GM12864 (cell line): ENCODE data around the gene ADGRD1.

Experiments used
- DNase-seq: peaks from one replicate; pipeline ENCODE4 v3.0.0-alpha.2; 2011; ENCODE audit warnings: low read depth
- H3K4me3 ChIP-seq: 2 replicates; pipeline ENCODE4 v1.5.1; 2011; ENCODE audit warnings: mild to moderate bottlenecking, low read depth, low read length, control low read depth
- CTCF ChIP-seq: IDR thresholded peaks from 2 replicates; pipeline ENCODE4 v1.5.1; 2011; ENCODE audit warnings: low read depth, mild to moderate bottlenecking, moderate library complexity, low read length, control low read depth, inconsistent platforms; ENCODE audit errors: missing control alignments

Gene ADGRD1

DNA sequence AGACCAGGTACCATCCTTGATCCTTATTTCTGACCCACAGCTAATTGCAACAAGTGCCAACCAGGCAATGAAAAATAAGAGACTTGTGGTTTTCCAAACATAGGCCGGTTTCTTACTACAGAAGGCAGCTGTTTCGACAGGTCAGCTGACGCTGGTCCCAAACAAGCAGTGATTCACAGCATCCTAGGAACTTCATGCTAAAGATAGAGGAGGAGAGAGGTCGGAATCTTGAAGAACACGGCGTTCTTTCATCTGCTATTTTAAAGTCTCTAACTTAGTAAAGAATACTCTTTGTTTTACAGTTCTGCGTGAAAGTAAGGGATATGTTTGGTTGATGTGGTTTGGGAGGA is 28.1 kb upstream of the ADGRD1 start:
- H3K4me3 ChIP-seq, result no peak overlapping the region
- no peak for TF ChIP-seq CTCF
- DNase-seq, result no peak

GRCh38 chr12:130929363-130929762 is 24.3 kb upstream of the ADGRD1 start:
- DNase-seq, result no peak
- H3K4me3 ChIP-seq, result no peak overlapping the region
- no peak for TF ChIP-seq CTCF

DNA sequence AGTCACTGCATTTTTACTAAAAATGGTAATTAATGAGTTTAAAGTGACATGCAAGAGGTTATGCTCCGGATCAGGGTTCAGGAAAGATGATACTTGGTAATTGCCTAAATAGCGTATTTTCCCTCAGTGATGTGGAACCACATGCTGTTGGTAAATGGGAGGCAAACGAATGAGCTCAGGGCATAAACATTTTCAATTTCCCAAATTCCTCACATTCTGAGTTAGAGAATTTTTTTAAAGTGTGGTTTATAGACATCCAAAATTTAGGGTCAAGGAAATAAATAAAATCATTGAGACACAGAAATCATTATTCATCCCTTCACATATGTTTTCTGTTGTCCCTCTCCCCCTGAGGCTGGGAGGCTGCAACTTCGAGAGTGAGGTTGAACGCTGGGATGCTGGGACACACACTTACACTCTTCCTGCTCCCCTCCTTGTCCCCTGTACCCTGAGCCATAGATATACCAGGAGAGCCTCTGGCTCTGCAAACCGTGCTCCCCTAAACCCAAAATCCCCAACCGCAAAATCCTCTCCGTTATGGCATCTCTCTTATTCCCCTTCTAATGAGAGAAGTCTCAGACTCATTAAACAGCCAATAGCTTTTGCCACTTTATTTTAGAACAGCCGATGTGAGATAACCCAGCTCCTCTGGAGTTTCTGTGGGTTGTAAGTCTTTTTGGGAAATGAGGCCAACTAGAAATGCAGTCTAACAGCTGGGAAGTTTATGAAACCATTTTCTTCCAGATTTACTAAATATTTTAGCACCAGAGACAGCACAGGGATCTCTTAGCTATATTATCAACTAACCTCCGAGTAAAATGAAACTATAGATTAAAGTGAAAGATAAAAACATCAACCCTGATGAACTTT is 21.4 kb upstream of the ADGRD1 start:
- H3K4me3 ChIP-seq, result no peak overlapping the region
- TF ChIP-seq CTCF, result no peak
- no peak for DNase-seq

DNA sequence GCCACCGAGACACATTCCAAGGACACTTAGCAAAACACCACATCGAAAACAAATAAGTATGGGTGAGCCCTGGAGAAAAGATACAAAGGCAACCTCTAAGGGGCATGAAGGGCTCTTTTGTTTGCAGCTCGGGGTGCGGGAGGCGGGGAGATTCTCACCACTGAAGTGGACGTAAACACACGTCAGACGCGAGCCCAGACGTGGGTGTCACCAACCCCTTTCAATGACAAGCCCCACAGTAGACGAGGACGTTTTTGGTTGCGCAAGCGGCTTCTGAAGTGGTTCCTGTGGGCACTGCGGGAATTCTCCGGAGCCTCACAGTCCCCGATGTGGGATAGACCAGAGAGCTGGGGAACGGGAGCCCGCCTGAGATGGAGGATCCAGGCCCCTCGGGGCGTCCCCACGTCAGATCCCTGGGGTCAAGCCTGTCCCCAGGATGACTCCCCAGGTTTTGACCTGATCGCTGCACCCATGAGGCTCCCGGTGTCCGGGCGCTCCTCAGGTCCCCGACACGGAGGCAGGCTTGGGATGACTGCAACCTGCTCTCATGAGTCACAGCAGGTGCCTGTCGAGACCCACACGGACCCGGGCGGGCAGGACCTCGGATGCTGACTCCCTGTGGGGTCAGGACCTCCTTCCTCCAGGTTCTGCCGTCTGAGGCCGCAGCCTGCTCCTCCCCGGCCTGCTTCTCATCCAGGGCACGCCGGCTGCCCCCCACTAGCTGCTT is 20.3 kb upstream of the ADGRD1 start:
- no peak for DNase-seq
- no peak overlapping the region for H3K4me3 ChIP-seq
- no peak for TF ChIP-seq CTCF

- TF ChIP-seq CTCF, result no peak
- no peak overlapping the region for H3K4me3 ChIP-seq
- DNase-seq, result no peak
Observed at GRCh38 chr12:130934753-130935152, 19.0 kb upstream of the ADGRD1 start.

DNA sequence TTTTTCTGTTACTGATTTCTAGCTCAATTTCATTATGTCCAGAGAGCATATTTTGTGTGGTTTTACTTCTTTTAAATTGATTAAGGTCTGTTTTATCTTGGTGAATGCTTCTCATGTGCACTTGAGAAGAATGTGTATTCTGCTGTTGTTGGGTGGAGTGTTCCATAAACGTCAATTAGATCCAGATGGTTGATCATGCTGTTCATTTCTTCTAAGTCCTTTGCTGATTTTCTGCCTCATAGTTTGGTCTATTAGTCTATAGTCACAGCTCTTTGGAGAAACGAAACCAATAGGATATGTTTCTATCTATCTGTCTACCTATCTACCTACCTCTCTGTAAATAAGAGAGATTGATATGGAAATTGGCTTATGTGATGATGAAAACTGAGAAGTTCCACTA is 17.1 kb upstream of the ADGRD1 start:
- no peak for TF ChIP-seq CTCF
- DNase-seq, result no peak
- H3K4me3 ChIP-seq, result no peak overlapping the region
